Measurements from ENCODE around the gene RANBP3.

DNA sequence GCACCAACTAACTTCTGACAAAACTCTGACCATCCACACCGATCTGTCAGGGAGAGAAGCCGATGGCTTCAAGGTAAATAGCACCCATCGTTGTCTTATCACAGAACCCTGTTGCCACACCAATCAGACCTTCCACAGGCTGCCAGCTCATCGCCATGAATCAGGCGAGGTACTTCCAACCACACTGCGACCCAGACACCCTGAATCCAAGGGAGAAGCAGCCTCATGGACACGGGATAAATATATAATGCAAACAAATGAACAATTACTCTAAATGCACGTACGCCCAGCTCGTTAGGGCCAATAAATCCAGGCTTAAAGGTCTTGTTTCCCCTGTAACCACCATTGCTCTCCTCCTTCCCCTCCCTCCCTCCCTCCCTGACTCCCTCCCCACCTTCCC is 20.8 kb downstream of the RANBP3 start:
- TF ChIP-seq CTCF (IDR thresholded peaks at IDR 0.05) (no peak), POLR2AphosphoS5 (IDR thresholded peaks at IDR 0.05) (no peak), POLR2A (IDR thresholded peaks at IDR 0.05) (no peak), EP300 (IDR thresholded peaks at IDR 0.05; ENCODE audit: low read depth) (no peak)
